HT-29 (cell line): ENCODE measurements around the gene LPCAT3. TPM values are rescaled to one million over a fixed set of nuclear protein-coding genes. Genes with fewer than 3 reads are reported as not detected.
A peak's percentile ranks its signal among the peaks of the same experiment; 100 is the strongest.
"Not testable (repeated sequence)": the region's sequence is repeated elsewhere in the genome, so short reads cannot be mapped to it uniquely, and the experiment has no call there.

Source experiments
- DNase-seq: peaks from one replicate; pipeline ENCODE4 v3.0.0-alpha.2; 2015; ENCODE audit warnings: low spot score
- total RNA-seq: library from RNA; depleted of rRNA; stranded (reverse); fragments of >200 nt; shearing (Covaris generic); gene quantifications from 2 replicates; pipeline ENCODE4 v1.2.3, GENCODE V29; 2014; rRNA removed

Gene LPCAT3, protein sequence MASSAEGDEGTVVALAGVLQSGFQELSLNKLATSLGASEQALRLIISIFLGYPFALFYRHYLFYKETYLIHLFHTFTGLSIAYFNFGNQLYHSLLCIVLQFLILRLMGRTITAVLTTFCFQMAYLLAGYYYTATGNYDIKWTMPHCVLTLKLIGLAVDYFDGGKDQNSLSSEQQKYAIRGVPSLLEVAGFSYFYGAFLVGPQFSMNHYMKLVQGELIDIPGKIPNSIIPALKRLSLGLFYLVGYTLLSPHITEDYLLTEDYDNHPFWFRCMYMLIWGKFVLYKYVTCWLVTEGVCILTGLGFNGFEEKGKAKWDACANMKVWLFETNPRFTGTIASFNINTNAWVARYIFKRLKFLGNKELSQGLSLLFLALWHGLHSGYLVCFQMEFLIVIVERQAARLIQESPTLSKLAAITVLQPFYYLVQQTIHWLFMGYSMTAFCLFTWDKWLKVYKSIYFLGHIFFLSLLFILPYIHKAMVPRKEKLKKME
- 35.9 and 37.3 TPM in 2 replicates for total RNA-seq

DNA sequence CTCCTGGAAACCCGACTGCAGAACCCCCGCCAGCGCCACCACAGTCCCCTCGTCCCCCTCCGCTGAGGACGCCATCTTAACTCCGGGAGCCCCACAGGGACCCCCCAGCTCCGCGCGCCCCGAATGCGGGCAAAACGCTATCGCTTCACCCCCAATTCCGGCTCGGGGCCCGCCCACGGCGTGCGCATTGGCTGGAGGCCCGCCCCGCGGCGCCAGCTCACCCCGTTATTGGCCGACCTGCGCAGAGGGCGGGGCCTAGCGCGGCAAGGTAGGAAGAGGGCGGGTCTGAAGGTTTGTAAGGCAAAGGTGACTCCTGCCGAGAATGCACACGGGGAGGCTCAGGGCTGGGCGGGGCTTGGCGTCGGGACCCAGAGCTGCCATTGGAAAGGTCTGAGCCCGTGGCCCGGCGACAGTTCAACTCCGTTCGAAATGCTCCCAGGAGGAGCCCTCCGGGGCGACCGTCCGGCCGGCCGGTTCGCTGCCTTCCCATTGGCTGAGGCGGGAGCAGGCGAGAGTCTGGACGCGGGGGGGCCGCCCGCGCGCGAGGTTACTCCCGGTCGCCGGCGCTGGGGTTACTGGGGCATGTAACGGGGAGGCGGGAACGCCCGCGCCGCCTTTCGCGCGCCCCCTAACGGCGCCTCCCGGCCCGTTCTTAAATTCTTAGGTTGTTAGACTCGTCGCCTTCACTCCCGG lies at the start of gene LPCAT3:
TSS of gene LPCAT3 (minus strand) at position 127 of the 693 bp plus-strand sequence. CDS start at position 75, 52 bp downstream.
- peak; percentile 96 for DNase-seq

DNA sequence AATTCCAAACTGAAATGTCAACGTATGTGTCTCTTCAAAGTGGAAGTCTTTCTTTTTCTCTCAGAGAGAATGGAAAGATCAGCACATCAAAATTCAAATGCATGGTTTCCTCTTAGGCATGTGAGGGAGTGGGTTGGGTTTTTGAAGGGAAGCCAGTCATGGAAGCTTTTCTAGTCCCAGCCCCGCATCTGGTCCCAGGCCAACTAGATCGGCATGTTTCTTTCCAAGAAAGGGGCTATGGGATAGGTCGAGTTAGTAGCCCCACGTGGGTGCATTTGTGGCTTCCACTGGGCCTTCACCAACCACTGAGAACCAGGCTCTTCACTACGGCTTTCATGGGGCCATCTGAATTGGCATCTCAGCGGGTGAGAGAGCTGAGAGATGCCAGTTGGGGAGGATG lies 48.8 kb upstream of the LPCAT3 start:
- DNase-seq, result no peak

DNA sequence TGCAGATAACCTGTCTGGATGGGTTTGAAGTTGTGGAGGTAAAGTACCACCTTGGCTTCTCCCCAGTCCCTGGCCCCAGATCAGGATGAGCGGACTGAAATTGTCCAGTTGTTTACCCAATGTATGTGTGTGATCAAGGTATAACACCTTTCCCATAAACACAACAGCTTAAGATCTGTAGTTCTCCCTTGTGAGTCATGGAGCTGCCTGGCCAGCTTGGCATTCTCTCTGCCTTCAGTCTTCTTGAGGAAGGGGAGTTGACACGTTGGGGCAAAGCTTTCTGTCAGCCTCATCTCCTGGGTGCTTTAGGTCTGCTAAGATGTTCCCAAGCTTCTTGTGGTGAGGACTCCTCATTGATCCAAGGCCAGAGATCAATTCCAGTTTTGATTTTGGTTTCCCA lies 48.3 kb upstream of the LPCAT3 start:
- DNase-seq, result no peak

DNA sequence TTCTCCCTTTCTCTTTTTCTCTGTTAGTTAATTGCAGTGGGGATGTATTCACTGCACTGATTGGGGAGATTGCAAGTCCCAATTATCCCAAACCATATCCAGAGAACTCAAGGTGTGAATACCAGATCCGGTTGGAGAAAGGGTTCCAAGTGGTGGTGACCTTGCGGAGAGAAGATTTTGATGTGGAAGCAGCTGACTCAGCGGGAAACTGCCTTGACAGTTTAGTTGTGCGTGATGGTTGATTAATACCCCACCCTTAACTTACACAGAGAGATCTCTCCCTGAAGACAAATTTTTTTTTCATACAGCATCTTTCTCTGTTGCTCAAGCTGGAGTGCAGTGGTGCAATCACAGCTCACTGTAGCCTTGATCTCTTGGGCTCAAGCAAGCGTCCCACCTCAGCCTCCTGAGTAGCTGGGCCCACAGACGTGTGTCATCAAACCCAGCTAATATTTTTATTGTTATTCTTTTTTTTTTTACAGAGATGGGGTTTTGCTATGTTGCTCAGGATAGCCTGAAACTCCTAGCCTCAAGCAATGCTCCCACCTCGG lies 46.9 kb upstream of the LPCAT3 start:
- DNase-seq, result no peak

DNA sequence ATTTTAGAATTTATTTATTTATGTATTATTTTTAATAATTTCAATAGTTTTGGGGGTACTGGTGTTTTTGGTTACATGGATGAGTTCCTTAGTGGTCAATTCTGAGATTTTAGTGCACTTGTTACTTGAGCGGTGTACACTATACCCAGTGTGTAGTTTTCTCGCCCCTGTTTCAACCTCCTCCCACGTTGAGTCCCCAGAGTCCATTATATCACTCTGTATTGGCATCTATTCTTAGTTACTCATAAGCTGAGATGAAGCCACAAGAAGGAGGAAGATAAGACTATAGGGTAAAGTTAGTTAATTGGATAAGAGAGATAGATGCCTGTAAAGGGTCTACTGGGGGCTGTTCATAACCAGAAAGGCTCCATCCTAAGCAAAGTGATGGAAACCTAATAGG lies 46.2 kb upstream of the LPCAT3 start:
- no peak for DNase-seq

DNA sequence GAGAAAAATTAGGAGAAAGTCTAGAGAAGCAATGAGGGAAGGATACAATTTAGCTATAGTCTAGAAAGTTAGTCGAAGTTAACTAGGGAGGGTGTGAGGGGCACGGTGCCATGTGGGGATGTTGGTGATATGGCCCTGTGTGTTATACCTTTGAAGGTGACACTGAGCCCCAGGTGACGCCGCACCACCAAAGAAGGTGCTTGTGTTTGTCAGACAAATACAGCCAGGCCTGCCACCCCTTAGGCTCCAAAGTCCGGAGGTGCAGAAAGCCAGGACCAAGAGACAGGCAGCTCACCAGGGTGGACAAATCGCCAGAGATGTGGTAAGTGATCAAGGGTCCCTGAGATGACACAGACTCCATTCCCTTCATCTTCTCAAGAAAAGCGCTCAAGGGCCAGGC lies 43.3 kb upstream of the LPCAT3 start:
- DNase-seq, result no peak

DNA sequence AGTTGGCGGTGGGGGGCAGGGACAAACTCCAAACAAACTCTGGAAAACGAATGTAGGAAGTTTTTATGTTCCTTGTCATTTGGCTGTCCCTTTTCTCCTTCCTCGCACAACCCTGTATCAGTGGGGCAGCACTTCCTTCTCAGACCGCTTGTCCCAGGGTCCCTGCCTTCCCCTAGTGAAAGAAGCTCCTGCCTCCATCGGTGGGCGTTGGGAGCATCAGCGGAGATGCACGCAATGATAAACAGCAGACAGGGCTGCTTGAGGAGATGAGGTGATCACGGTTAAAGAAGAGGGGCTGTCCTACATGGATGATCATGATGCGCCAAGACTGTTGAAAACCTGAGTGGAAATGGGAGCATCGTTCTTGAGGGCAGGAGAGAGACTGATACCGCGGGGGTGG lies 42.9 kb upstream of the LPCAT3 start:
- no peak for DNase-seq

DNA sequence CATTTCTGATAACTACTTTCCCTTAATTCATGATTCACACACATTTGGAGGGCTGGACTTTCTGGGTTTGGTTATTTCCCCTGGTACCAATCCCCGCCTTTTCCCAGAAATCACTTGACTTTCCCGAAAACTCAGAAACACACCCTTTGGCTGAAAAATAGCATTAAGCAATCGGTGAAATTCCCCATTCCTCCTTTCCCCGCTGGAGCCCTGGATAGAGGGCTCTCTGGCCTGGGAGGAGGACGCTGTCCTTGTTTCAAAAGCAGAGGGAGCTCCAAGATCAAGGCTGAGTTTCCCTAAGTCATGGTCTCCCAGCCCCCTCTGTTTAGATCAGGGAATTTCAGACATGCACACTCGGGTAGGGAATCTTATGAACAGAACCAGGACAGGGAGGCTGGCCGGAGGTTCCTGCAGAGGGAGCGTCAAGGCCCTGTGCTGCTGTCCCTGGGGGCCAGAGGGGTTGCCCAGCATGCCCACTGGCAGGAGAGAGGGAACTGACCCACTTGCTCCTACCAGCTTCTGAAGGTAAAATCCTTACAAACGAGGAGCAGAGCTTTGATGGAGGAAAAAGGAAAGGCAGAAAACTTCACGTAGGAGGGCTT lies 42.2 kb upstream of the LPCAT3 start, which contains the start of gene C1S:
TSS of gene C1S (plus strand) at position 366 of the 602 bp plus-strand sequence. CDS start 1,195 bp downstream, outside the sequence.
- peak; percentile 24 for DNase-seq

DNA sequence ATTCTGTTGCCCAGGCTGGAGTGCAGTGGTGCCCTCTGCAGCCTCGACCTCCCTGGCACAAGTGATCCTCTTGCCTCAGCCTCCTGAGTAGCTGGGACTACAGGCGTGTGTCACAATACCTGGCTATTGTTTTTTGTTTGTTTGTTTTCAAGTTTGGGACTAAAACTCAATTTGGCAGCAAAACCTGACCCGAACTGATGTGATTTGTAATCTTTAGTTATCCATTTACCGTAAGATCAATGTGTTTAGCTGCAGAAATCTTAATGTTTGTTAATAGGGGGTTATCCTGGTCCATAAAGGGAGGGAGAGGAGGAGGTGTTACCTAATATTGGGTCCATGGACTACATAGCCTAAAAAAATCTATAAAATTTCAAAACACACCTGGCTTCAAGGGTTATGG lies 41.5 kb upstream of the LPCAT3 start:
- no peak for DNase-seq

DNA sequence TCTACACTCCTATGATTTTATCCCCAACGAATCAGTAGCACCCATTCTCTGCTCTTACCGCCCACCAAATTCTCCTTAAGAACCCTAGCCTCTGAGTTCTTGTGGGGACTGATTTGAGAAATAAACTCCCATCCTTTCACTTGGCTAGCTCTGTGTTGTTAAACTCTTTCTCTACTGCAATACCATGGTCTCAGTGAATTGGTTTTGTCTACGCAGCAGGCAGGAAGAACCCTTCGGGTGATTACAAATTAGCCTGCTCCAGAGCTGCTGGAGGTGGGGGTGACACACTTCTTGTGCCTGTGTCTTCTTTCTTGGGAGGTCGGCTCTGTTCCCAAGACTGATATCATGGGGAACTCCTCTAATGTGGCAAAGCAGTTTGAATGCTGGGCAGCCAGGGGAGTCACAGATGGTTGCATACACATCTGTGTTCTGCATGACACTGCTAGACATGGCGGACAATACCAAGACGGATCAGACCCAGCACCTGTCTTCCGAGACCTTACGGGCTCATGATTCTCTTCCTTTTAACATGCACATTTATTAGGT lies 40.6 kb upstream of the LPCAT3 start:
- no peak for DNase-seq

DNA sequence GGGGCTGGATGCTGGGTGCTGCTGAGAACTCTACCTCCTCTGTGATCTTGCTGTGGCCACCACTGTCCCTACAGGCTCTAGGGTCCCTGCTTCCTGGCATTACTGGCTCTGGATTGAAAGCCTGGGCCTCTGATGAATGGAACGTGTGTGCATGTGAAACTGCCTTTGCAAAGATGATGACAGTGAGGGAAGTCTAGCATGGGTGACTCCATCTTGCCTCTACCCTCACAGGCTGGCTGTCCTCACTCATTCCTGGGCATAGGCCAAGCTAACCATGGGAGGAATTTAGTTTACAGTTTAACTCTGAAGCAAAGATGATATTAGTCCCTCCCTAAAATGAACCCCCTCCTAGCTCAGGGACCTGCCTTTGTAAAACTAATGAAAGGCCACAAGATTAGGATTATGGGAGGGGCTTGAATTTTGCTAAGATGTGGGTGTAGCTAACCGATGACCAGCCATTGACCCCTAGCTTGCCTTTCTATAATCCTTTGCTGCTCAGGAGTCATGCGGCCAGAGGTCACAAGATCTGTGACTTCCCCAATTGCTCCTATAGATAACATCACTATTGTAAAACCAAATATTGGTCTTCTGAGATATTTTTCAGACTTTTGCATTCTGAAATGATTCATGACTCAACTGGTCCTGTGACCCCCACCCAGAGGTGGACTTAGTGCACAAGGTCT lies 40.0 kb upstream of the LPCAT3 start:
- DNase-seq, result no peak

DNA sequence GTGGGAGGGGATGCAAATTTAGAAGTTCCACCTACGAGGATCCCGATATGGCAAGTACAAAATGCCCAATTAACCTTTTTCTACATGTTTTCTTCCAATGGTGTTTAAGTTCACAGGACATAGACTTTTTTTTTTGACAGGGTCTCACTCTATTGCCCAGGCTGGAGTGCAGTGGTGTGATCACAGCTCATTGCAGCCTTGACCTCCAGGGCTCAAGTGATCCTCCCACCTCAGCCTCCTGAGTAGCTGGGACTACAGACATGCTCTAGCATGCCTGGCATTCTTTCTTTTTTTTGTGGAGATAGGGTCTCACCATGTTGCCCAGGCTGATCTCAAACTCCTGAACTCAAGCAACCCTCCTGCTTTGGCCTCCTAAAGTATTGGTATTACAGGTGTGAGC lies 37.5 kb upstream of the LPCAT3 start:
- DNase-seq, result not testable (repeated sequence)

DNA sequence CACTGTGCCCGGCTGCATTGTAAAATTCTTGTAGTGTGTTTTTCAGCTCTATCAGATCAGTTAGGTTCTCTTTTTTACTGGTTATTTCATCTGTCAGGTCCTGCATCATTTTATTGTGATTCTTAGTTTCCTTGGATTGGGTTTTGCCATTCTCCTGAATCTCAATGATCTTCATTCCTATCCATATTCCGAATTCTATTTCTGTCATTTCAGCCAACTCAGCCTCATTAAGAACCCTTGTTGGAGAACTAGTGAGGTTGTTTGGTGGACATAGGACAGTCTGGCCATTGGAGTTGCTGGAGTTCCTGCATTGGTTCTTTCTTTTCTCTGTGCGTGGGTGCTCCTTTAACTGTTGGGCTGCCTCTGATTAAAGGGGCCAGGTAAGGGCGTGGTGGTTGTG lies 36.6 kb upstream of the LPCAT3 start:
- DNase-seq, result no peak

DNA sequence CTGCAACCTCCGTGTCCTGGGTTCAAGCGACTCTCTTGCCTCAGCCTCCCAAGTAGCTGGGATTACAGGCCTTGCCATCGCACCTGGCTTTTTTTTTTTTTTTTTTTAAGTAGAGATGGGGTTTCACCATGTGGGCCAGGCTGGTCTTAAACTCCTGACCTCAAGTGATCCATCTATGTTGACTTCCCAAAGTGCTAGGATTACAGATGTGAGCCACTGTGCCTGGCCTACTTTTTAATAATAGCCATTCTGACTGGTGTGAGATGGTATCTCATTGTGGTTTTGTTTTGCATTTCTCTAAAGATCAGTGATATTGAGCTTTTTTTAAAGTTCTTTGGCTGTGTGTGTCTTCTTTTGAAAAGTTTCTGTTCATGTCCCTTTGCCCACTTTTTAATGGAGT lies 31.7 kb upstream of the LPCAT3 start:
- not testable (repeated sequence) for DNase-seq

DNA sequence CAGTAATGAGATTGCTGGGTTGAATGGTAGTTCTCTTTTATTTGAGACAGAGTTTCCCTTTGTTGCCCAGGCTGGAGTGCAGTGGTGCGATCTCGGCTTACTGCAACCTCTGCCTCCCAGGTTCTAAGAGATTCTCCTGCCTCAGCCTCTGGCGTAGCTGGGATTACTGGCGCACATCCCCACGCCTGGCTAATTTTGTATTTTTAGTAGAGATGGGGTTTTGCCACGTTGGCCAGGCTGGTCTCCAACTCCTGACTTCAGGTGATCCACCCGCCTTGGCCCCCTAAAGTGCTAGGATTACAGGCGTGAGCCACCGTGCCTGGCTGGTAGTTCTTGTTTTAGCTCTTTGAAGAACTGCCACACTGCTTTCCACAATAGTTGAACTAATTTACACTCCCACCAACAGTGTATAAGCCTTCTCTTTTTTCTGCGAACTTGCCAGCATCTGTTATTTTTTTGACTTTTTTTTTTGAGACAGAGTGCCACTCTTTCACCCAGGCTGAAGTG lies 31.2 kb upstream of the LPCAT3 start:
- DNase-seq, result not testable (repeated sequence)

DNA sequence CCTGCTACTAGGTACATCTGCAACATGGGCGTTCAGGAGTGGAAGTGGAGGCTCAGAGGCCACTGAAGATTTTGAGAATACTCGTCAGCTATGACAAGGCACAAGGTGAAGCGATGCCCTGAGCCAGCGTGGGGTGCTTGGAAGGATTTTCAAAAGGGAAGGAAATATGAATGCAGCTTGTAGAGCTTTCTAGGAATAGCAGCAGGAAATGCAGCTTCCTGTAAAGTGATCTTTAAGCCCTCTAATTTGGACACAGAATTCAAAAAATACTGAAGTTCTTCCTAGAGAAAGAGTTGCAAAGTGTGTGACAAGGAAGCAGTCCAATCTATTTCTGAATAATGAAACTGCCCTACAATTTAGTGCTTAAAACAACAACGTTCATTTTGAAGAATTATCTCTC lies 29.0 kb upstream of the LPCAT3 start:
- DNase-seq, result no peak

DNA sequence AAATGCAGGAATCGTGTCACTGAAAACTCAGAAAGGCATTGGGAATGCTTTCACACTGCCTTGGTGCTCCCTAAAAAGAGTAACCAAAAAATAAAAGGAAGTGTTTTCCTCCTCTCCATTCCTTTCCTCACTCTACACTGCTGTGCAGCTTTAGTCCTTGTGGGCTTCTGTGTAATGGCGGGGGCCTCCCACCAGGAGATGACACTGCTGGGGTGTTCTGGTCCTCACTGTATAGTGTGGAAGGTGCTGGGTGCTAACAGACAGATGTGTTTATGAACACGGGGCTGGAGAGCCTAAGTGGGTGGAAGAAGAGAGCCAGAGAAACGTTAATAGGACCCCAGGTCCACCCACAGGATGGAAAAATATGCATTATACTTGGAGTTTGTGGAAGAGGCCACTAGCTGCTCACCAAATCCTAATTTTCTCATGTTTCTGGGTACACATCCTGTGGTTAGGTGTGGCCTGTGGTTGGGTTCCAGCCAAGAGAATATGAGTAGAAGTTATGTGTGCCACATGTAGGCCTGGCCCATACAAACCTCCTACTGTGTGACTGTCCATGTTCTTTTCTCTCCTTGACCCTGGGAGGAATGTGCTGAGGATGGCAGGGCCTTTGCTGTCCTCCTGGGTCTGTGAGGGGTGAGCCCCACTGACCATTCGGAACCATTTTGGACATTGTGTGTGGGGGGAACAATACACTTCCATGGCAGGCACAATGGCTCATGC lies 28.3 kb upstream of the LPCAT3 start:
- no peak for DNase-seq

DNA sequence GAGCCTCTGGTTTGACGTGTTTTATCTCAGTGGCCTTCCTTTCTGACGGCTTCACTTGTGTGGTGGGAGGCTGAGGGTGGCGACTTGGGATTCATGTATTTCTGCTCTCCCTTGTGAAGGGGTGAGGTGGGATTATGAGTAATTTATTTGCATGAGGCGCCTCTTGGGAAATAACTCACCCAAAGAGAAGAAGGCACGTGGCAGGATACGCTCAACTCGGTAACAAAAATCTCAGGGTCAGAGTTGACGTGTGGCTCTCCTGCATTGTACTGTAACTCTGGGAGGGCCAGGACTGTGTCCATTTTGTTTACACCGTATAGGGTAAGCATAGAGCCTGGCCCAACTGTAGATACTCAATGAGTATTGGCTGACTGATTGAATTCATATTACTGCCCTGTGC lies 27.6 kb upstream of the LPCAT3 start:
- DNase-seq, result no peak

DNA sequence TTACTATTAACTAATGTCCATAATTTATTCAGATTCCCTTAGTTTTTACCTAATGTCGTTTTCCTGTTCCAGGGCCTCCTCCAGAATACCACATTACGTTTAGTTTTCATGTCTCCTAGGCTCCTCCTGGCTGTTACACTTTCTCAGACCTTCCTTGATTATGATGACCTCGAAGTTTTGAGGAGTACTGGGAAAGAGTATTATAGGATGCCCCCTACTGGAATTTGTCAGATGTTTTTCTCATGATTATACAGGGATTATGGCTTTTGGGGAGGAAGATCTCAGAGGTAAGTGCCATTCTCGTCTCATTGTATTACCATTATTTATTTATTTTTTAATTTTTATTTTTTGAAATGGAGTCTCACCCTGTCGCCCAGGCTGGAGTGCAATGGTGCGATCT lies 24.6 kb upstream of the LPCAT3 start:
- DNase-seq, result peak; percentile 57

DNA sequence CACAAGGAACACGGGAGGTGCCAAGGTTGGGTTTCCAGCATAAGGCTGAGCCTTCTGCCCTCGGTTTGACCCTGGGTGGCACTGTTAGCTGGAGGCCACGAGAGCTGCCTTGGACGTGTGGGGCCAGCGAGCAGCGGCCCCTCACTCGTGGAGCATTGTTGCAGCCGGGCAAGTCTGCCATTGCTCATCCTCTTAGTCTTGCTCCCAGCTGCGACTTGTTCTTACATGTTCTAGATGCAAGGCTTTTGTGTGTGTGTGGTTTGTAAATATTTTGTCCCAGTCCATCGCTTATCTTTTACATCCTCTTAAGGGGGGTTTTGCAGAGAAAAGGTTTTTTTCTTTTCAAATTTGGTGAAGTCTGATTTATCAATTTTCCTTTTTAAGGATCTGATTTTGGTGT lies 21.1 kb upstream of the LPCAT3 start:
- no peak for DNase-seq
